GM10266 (cell line): ENCODE measurements around the gene IL17RD.

Source experiments
- DNase-seq: peaks from one replicate; pipeline ENCODE4 v3.0.0; 2012; ENCODE audit errors: extremely low spot score
- CTCF ChIP-seq: IDR thresholded peaks from 2 replicates; pipeline ENCODE4 v1.5.1; 2012; ENCODE audit warnings: mild to moderate bottlenecking, low read depth; ENCODE audit not compliant: control insufficient read depth, insufficient read depth; ENCODE audit errors: missing control alignments

The IL17RD gene

DNA sequence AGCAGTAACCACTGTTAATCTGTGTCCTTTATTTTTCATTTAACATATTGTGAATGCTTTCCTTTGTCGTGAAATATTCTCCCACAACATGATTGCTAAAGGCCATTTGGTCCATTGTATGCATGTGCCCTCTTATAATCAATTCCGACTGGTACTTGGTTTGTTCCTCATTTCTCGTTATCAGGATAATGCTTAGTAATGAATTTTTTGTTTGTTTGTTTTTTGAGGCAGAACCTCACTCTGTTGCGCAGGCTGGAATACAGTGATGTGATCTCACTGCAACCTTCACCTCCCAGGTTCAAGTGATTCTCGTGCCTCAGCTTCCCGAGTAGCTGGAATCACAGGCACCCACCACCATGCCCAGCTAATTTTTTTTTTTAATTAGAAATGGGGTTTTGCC, 82.7 kb downstream of the IL17RD start:
- no peak for TF ChIP-seq CTCF
- DNase-seq = no peak

GRCh38 chr3:57081173-57081572, 84.0 kb downstream of the IL17RD start:
- no peak for TF ChIP-seq CTCF
- no peak for DNase-seq

- no peak for TF ChIP-seq CTCF
- DNase-seq = no peak
Measured at GRCh38 chr3:57080171-57080570, 85.0 kb downstream of the IL17RD start.

- TF ChIP-seq CTCF = no peak
- no peak for DNase-seq
Measured at GRCh38 chr3:57079474-57079831, 85.7 kb downstream of the IL17RD start.

DNA sequence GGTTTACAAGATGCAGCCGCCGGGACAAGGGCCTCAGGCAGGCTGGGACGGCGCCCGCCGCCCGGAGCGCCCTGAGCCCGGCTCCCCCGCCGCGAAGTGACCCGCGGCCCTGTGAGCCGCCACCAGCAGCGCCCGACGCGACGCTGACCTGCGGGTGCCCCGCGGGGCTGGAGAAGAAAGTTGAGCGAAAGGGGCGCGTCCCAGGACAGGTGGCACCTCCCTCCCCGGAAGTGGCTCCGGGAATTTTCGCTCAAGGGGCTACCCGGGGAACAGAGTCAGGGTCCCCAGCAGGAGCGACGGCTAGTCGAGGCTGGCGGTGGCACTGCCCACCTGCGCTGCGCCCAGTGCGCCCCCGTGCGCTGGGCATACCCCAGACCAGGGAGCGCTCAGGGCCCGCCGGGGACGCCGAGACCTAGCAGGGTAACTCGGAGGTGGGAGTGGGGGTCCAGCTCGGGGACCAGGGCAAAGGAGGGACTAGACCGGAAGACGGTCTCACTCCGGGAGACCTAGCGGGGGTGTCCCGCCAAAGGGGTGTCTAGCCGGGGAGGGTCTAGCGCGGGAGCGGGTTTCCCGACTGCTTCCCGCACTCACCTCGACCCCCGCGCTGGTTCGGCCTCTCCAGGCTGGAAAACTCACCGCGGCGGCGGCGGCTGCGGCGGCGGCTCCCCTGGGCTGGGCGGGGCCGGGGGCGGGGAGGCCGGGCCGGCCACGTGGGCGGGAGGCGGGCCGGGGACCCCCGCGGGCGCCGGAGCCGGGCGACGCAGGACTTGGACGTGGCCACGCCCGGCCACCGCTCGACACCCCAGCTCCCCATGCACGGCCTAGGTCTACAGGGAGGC, 86.3 kb downstream of the IL17RD start:
- peak; percentile 49 for TF ChIP-seq CTCF
- DNase-seq = peak; percentile 75

DNA sequence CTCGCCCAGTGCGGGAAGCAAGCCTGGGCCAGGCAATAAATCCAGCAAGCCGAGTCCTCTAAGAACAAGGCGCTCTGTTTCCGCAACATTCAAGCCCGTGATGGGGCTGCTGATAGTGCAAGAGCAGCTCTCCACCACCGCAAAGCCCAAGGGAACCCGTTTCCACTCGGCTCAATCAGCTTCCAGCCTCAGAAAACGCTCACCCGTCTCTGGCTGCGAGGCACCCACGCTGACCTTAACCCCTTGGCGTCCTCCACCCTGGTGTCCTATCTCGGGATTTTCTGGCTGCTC, 86.9 kb downstream of the IL17RD start:
- peak; percentile 51 for DNase-seq
- TF ChIP-seq CTCF = no peak

DNA sequence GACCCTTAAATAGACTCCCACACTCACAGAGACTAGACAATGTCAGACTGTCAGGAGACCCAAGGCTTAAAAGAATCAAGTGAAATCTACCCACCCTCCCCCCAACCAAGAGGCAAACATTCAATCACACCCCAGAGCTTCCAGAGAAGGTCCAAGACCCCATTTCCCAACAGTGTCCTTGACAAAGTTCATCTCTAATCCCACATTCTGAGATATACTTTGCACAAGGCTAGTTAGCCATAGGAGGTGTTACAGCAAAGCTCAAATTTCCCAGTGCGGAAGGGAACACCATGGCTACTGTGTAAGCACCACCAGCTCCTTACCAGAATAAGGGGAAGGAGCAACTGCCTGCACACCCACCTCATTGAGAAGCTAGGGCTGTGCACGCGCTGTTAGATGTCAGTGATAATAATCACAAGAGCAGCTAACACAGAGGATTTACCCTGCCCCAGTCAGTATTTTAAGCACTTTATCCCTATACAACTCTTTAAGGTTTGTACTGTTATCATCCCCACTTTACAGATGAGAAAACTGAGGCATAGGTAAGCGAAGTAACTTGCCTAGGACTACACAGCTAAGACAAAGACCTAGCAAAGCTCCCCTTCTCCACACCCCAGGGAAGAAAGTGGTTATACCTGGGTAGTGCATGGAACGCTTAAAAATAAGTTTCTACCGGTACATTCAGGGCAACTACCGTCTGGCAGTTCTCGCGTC, 87.4 kb downstream of the IL17RD start:
- no peak for DNase-seq
- TF ChIP-seq CTCF = no peak
